Embryonic facial prominence (tissue), 1 donor: ENCODE results near the gene ACVRL1.

Experiments used
- DNase-seq: peaks from one replicate; pipeline ENCODE4 v3.0.0-alpha.2; 2016; ENCODE audit errors: extremely low spot score

ACVRL1 gene

DNA sequence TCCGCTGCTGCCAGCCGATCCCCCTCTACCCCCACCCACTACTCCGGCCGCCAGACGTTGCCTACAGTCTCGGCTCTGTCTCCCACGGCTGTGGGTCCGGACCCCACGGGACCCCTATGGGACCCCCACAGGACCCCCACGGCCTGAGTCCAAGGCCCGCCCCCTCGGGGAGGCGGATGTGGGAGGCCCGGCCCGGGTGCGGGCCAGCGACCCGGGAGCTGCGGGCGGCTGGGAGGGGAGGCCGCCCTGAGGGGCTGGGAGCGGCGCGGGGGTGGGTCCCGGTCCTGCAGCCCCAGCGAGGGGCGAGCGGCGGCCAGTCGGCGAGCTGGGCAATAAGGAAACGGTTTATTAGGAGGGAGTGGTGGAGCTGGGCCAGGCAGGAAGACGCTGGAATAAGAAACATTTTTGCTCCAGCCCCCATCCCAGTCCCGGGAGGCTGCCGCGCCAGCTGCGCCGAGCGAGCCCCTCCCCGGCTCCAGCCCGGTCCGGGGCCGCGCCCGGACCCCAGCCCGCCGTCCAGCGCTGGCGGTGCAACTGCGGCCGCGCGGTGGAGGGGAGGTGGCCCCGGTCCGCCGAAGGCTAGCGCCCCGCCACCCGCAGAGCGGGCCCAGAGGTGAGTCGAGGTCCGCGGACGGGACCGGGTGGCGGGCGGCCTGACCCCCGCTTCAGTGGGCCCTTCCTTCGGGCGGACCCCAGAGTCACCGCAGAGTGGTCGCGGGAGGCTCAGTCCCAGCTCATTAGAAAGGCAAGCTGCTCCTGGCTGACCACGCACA, at the start of gene ACVRL1:
Gene ACVRL1 (plus strand): TSS at position 422 of the 773 bp plus-strand sequence. CDS start 4,971 bp downstream, outside the sequence.
- DNase-seq = no peak

DNA sequence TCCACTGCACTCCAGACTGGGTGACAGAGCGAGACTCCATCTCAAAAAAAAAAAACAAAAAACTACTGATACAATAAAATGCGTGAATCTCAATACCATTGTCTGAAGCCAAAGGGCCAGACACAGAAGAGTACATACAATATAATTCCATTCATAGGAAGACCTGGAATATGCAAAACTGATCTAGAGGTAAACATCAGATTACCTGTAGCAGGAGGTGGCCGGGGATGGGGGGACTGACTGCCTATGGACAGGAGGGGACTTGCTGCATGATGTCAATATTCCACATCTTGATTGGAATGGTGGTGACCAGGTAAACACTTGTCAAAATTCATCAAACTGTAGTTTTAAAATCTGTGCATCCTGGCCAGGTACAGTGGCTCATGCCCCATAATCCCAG, 46.3 kb upstream of the ACVRL1 start:
- DNase-seq = no peak

DNA sequence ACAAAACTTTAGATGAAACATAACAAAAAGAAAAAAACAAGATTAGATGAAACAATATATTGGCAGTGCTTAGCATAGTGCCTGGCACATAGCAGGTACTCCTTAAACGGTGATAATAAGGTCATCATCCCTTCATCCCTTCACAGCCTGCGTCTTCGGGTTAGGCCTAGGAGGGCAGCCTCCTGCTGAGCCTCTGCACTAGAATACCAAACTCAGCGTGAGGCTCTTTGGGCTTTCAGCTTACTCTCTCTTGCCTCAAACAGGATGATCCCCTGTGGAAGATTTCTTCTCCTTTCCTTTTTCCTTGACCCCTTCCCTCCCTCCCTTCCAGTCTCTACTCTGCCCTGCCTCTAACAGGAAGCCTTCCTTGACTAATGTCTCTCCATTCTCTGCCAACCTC, 44.4 kb upstream of the ACVRL1 start:
- DNase-seq = no peak

DNA sequence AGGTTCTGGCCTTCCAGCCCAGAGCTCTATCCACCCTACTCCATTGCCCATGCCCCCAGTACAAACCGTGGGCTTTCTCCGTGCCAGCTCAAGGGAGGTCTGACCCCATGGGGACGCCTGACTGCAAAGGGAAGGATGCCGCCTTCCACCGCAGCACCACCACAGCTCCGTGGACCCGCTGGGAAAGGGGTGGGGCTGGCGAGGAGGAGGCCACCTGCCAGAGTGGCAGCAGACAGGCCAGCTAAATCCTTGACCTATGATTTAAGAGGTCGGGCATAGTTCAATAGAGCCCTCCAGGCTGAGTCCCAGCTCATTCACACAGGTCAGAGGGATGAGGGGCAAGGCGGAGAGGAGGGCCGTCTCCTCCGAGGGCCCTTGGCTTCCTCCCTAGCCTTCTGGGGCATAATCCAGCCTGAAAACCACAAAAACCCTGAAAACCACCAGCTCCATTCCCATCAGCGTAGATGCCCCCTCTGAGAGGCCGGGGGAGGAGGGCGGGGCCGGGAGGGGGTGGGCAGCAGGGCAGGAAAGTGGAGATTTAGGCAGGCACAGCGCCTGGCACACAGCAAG, 43.9 kb upstream of the ACVRL1 start:
- DNase-seq = no peak

DNA sequence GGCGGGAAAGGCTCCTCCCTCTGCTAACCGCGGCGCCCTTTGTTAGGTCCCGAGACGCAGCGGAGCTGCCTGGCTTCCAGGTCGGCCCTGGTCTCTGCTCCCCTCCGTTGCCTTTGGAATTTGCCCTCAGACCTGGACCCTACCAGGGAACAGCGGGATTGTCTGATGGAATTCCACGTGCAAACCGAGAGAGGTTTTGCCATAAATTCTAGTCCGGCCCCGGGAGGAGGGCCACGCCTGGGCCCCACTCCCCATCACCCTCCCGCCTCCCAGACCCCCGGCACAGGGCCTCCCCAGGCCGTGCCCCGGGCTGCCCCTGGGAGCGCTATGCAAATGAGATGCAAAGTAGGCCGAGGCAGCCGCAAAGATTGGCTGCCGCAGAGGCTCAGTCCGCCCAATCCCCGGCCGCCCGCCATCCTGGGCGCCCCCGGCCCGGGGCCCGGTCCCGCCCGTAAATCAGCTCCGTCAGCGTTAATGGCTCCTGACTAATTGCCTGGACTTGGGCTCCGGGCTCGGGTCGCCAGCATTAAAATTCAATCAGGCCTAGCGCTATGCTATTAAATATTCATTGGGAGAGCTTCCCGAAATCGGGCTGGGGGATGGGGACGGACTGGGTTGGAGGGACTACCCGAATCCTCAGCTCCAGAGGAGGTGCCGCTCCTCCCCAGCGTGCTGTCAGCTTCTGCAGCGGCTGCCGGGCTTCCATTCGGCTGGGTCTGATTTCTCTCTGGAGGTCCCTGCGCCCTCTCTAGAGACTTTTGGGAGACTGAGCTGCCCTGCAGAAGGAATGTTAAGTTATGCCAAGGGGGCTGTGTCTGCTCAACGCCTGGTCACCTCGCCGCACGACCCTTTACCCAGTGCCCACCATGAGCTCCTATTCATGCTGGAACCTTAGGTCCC, 43.1 kb upstream of the ACVRL1 start:
- DNase-seq = no peak

- no peak for DNase-seq
Measured at GRCh38 chr12:51864833-51865670, 42.3 kb upstream of the ACVRL1 start.

GRCh38 chr12:51865757-51866270, 41.5 kb upstream of the ACVRL1 start:
- no peak for DNase-seq

- DNase-seq = no peak
Measured at GRCh38 chr12:51866324-51866723, 41.0 kb upstream of the ACVRL1 start.

DNA sequence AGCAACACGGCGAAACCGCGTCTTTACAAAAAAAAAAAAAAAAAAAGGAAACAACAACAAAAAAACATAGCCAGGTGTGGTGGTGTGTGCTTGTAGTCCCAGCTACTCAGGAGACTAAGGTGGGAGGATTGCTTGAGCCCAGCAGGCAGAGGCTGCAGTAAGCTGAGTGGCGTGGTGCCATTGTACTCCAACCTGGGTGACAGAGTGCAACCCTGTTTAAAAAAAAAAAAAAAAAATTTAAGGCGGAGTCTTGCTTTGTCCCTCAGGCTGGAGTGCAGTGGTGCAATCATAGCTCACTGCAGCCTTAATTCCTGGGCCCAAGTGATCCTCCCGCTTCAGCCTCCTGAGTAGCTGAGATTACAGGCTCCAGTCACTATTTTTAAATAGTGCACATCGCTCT, 40.5 kb upstream of the ACVRL1 start:
- DNase-seq = no peak

DNA sequence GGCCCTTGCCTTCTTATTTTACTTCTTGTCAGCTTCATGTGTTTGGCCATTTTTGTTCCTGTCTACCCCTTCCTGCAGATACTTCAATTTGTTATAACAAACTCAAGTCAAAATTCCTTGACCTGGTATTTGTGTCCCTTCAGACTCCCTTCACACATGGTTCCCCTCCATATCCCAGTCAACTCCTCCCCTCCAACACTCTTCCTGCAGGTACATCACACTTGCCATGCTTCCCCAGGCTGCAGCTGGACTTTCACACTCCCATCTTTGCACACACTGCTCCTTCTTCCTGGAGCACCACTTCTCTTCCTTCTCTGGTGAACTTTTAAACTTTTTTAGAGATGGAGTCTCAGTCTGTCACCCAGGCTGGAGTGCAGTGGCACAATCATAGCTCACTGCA, 39.9 kb upstream of the ACVRL1 start:
- DNase-seq = no peak

DNA sequence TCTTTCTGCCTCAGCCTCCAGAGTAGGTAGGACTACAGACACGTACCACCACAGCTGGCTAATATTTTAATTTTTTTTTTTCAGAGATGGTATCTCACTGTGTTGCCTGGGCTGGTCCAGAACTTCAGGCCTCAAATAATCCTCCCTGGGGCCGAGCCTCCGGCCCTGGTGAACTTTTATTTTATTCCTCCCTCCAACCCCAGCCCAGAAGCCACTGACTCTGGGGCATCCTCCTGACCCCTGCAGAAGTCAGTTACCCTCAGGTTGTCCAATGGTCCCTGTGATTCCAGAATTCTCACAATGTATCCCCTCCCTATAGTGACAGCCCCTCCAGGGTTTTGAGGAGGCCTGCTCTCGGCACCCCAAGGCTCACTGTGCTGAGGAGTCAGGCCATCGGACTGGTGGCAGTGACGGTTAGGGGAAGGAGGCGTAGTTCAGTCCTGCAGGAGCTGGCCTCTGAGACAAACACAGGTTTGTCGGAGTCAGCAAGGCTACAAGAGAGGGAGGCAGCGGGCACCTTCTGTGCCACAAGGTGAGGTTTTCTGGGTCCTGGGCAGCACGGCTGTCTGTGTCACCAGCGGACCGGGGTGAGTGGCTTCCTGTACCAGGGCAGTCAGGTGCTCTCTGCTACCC, 39.4 kb upstream of the ACVRL1 start:
- DNase-seq = no peak

DNA sequence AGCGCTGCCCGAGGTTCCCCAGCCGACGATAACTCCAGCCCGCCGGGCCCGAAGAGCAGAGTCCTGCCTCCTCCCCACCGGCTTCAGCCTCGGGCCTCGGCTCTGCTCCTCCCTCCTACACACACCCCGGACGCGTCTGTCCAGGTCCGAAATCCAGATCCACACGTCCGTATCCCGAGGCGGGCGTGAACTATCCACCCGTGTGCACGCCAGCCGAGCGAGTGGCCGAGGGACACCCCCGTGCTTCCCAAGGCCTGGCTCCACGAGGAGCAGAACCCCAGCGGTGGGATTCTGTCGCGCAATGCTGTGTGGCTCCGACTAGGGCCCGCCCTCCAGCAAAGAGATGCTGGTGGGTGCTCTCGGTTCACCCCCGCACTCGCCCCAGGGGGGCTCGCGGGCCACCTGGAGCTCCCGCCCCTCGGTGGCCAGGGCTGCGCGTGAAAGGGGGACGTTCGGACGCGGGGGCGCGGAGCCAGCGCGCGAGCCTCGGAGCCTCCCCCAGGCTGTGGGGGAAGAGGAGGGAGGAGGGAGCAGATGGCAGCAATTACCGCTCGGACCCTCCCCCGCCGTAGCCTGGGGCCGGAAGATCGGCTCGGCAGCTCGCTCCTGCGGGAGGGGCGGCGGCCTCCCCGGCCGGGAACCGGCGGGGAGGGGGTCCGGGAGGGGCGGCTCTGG, 38.3 kb upstream of the ACVRL1 start:
- no peak for DNase-seq

- no peak for DNase-seq
Measured at GRCh38 chr12:51869496-51869865, 37.8 kb upstream of the ACVRL1 start.

GRCh38 chr12:51869931-51870330, 37.4 kb upstream of the ACVRL1 start:
- no peak for DNase-seq

GRCh38 chr12:51870504-51870903, 36.8 kb upstream of the ACVRL1 start:
- no peak for DNase-seq

DNA sequence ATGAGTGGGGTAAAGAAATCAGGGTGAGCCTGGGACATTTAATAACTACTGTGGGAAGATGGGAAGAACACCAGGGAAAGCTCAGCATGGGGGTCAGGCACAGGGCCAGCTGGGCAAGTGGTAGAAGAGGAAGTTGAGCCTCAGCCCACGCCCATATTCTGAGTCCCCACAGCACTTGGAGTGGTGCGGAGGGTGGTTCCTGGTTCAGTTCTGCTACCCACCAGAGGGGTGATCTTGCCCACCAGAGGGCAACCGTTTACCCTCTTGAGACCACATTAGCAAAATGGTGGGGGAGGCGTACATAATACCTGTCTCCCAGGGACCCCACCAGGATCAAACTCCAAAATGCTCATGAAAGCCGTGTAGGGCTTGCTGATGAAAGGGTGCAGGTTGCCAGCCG, 36.2 kb upstream of the ACVRL1 start:
- no peak for DNase-seq

GRCh38 chr12:51871918-51872688, 35.2 kb upstream of the ACVRL1 start:
- no peak for DNase-seq

DNA sequence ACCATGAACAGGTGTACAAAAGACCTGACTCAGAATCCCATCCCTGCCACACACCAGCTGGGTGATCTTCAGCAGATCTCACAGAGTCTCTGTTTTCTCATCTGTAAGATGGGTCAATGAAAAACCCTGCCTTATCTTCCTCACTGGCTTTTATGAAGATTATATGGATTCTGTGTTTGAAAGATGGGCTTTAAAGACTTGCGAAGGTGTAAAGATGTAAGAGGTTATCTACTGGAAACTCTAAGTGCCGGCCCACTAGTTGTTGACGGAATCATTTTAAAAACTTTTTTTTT, 34.7 kb upstream of the ACVRL1 start:
- DNase-seq = no peak

- DNase-seq = no peak
Measured at GRCh38 chr12:51873251-51873994, 33.9 kb upstream of the ACVRL1 start.
